Measurements from ENCODE around the gene LRRFIP2.

DNA sequence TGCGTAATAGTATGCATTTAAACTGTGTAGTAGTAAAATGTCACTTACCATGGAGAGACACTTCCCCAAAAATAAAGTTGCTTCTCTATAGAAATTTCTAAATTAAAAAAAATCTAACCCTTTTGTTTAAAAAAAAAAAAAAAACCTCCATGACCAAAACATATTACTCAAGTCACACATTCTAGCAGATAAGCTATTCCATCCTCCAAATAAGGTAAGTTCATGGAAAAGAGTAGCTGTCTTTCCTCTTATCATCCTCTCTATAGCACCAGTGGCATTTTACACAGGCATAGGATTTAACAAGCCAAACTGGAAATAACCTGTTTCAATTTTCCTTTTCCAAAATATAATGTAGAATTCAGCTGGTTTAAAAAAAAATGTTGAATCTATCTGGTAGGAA, 57.4 kb downstream of the LRRFIP2 start:
- TF ChIP-seq, protein P1, sequence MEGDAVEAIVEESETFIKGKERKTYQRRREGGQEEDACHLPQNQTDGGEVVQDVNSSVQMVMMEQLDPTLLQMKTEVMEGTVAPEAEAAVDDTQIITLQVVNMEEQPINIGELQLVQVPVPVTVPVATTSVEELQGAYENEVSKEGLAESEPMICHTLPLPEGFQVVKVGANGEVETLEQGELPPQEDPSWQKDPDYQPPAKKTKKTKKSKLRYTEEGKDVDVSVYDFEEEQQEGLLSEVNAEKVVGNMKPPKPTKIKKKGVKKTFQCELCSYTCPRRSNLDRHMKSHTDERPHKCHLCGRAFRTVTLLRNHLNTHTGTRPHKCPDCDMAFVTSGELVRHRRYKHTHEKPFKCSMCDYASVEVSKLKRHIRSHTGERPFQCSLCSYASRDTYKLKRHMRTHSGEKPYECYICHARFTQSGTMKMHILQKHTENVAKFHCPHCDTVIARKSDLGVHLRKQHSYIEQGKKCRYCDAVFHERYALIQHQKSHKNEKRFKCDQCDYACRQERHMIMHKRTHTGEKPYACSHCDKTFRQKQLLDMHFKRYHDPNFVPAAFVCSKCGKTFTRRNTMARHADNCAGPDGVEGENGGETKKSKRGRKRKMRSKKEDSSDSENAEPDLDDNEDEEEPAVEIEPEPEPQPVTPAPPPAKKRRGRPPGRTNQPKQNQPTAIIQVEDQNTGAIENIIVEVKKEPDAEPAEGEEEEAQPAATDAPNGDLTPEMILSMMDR (IDR thresholded peaks at IDR 0.05) = no peak
- TF ChIP-seq EP300 (IDR thresholded peaks at IDR 0.05) (no peak), POLR2A (IDR thresholded peaks at IDR 0.05) (no peak), POLR2AphosphoS5 (IDR thresholded peaks at IDR 0.05) (no peak)

Measured in upper lobe of left lung (tissue), 4 donors.